Progenitor cell of endocrine pancreas (in vitro differentiated cells): ENCODE results near the gene RASGRP1. TPM values are rescaled to one million over a fixed set of nuclear protein-coding genes. Genes with fewer than 3 reads are reported as not detected.

Experiments
- DNase-seq: peaks from one replicate; pipeline ENCODE4 v3.0.0; 2021; ENCODE audit warnings: low spot score; ENCODE audit not compliant: unreplicated experiment
- H3K27ac Mint-ChIP-seq: 2 replicates; pipeline ENCODE4 v1.8.0; 2021; ENCODE audit warnings: mild to moderate bottlenecking, moderate library complexity, mixed read lengths
- H3K27me3 Mint-ChIP-seq: 2 replicates; pipeline ENCODE4 v1.8.0; 2021; ENCODE audit warnings: mixed read lengths
- H3K36me3 Mint-ChIP-seq: 2 replicates; pipeline ENCODE4 v1.8.0; 2022; ENCODE audit warnings: mixed read lengths; ENCODE audit not compliant: insufficient read depth
- H3K4me1 Mint-ChIP-seq: 2 replicates; pipeline ENCODE4 v1.8.0; 2021; ENCODE audit warnings: low read depth, mixed read lengths
- H3K4me3 Mint-ChIP-seq: 2 replicates; pipeline ENCODE4 v1.8.0; 2021; ENCODE audit warnings: low read depth, mild to moderate bottlenecking, moderate library complexity, mixed read lengths
- H3K9me3 Mint-ChIP-seq: 2 replicates; pipeline ENCODE4 v1.8.0; 2021; ENCODE audit warnings: low read depth, mixed read lengths
- CTCF ChIP-seq: fragments of 200-600 bp; sonication (generic); IDR thresholded peaks from one replicate; pipeline ENCODE4 v1.5.0; 2021; ENCODE audit warnings: antibody characterized with exemption, mild to moderate bottlenecking; ENCODE audit not compliant: unreplicated experiment
- total RNA-seq: library from RNA; stranded (reverse); gene quantifications from 2 replicates; pipeline ENCODE4 v1.2.1, GENCODE V29; 2021

Gene RASGRP1
- total RNA-seq, 1 donor from 2014 or later: 1.5 TPM

- Mint-ChIP-seq H3K27me3 (no peaks in the 10 kb centered on the region), H3K27ac (no peak overlapping the region), H3K36me3 (peaks cover 20% of the 10 kb centered on the region), H3K4me3 (no peak overlapping the region), H3K9me3 (no peaks in the 10 kb centered on the region), H3K4me1 (peaks cover 8% of the 10 kb centered on the region)
- DNase-seq: no peak
- TF ChIP-seq CTCF: no peak
These were observed 92.6 kb downstream of the RASGRP1 start for GRCh38 chr15:38471974-38472373.

GRCh38 chr15:38470816-38471215 lies 93.8 kb downstream of the RASGRP1 start:
- Mint-ChIP-seq H3K27ac (no peak overlapping the region), H3K27me3 (no peaks in the 10 kb centered on the region), H3K9me3 (no peaks in the 10 kb centered on the region), H3K36me3 (peaks cover 19% of the 10 kb centered on the region), H3K4me1 (peaks cover 8% of the 10 kb centered on the region), H3K4me3 (no peak overlapping the region)
- DNase-seq: no peak
- TF ChIP-seq CTCF: no peak

- Mint-ChIP-seq H3K9me3 (no peaks in the 10 kb centered on the region), H3K27ac (no peak overlapping the region), H3K4me3 (no peak overlapping the region), H3K27me3 (no peaks in the 10 kb centered on the region), H3K4me1 (peaks cover 7% of the 10 kb centered on the region), H3K36me3 (peaks cover 9% of the 10 kb centered on the region)
- DNase-seq: no peak
- TF ChIP-seq CTCF: no peak
These were observed 99.9 kb downstream of the RASGRP1 start for GRCh38 chr15:38464675-38465074.

- Mint-ChIP-seq H3K27me3 (no peaks in the 10 kb centered on the region), H3K9me3 (no peaks in the 10 kb centered on the region), H3K4me1 (peaks cover 7% of the 10 kb centered on the region), H3K4me3 (no peak overlapping the region), H3K36me3 (peaks cover 7% of the 10 kb centered on the region), H3K27ac (peak overlapping the region; percentile 33)
- TF ChIP-seq CTCF: no peak
- no peak for DNase-seq
These were observed 100.7 kb downstream of the RASGRP1 start for GRCh38 chr15:38463893-38464292.

DNA sequence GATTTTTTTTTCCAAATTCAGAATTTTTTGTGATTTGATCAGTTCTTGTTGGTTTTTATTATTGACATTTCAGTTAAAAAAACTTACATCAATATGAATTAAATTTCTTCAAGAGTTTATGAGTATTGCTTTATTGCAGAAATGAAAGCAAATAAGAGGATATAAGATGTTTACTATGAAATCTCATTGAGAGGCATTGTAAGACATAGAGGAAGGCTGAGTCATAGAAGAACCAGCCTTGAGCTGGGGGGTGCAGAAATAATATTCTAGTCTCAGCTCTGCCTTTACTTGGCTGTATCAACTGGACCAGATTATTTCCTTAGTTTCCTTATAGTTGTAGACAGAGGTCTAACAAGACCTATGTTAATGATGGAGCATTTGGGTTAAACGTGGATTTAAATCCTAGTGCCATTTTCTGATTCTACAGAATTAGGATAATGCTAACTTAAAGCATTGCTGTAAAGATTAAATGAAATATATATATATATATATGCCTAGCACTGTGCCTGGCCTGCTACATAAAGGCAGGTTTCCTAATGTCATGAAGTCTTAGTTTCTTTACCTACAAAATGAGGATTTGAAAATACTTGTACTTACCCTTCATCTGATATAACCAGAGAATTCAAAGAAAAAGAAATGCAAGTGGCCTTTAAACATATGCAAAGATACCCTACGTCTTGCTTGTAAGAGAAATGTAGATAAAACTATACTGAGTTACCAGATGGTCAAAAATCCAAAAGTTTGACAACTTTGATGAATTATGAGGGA lies 103.4 kb downstream of the RASGRP1 start:
- DNase-seq: no peak
- H3K36me3 Mint-ChIP-seq: peaks cover 3% of the 10 kb centered on the region
- H3K4me3 Mint-ChIP-seq: no peak overlapping the region
- no peak for TF ChIP-seq CTCF
- H3K27ac Mint-ChIP-seq: no peak overlapping the region
- no peaks in the 10 kb centered on the region for H3K9me3 Mint-ChIP-seq
- H3K4me1 Mint-ChIP-seq: peaks cover 7% of the 10 kb centered on the region
- H3K27me3 Mint-ChIP-seq: no peaks in the 10 kb centered on the region
